Heart left ventricle (tissue), 16 donors: ENCODE data around the gene SCN4A. TPM values are rescaled to one million over a fixed set of nuclear protein-coding genes. Genes with fewer than 3 reads are reported as not detected.

Experiments
- ATAC-seq, 4 donors: fragments of 200-7000 bp; cut with Tn5 transposase; one replicate each; pipeline ENCODE4 v1.9.1; 2020 to 2022; ENCODE audit warnings: moderate library complexity in 4 of 4, mild to moderate bottlenecking in 3 of 4, moderate number of reproducible peaks in 1 of 4
- DNase-seq, 5 donors: peaks; one replicate each; pipeline ENCODE4 v3.0.0-alpha.2; 2020
- H3K27ac ChIP-seq, 12 donors: fragments of 200-600 bp; sonication (generic) in 4 of 12; one replicate each; pipeline versions ENCODE4 v1.5.0 to v1.8.0; 2016 to 2022; ENCODE audit warnings: mild to moderate bottlenecking in 2 of 12
- H3K27me3 ChIP-seq, 9 donors: fragments of 200-600 bp; sonication (generic) in 2 of 9; one replicate each; pipeline versions ENCODE4 v1.5.1 to v1.8.0; 2016 to 2022; ENCODE audit warnings: mild to moderate bottlenecking in 3 of 9
- H3K36me3 ChIP-seq, 9 donors: fragments of 200-600 bp; sonication (generic) in 2 of 9; one replicate each; pipeline versions ENCODE4 v1.5.0 to v1.8.0; 2018 to 2022; ENCODE audit warnings: mild to moderate bottlenecking in 2 of 9
- H3K4me1 ChIP-seq, 12 donors: fragments of 200-600 bp; sonication (generic) in 4 of 12; one replicate each; pipeline versions ENCODE4 v1.5.0 to v1.8.0; 2016 to 2022; ENCODE audit warnings: mild to moderate bottlenecking in 3 of 12
- H3K4me3 ChIP-seq, 12 donors: fragments of 200-600 bp; sonication (generic) in 4 of 12; one replicate each; pipeline versions ENCODE4 v1.5.0 to v1.8.0; 2017 to 2022; ENCODE audit warnings: mild to moderate bottlenecking in 9 of 12, moderate library complexity in 4 of 12
- H3K9me3 ChIP-seq, 12 donors: fragments of 200-600 bp; sonication (generic) in 4 of 12; one replicate each; pipeline versions ENCODE4 v1.5.0 to v1.8.0; 2016 to 2022; ENCODE audit warnings: mild to moderate bottlenecking in 1 of 12
- CTCF ChIP-seq, 12 donors: fragments of 200-600 bp; sonication (generic) in 4 of 12; IDR thresholded peaks; one replicate each; pipeline versions ENCODE4 v1.5.0 to v1.8.0; 2018 to 2022; ENCODE audit warnings: antibody characterized with exemption in 12 of 12, mild to moderate bottlenecking in 5 of 12
- POLR2A ChIP-seq, 2 donors: fragments of 450-650 bp; IDR thresholded peaks; one replicate each; pipeline ENCODE4 v1.6.1; 2017; ENCODE audit warnings: antibody characterized with exemption in 2 of 2, mild to moderate bottlenecking in 2 of 2, moderate library complexity in 2 of 2
- WGBS, 4 donors: extraction: QIAGEN DNeasy Blood & Tissue Kit in 2 of 4; methylation state at CpG; one replicate each; pipeline versions ENCODE4 v1.1.5 to v1.1.7; 2013 to 2018; 5-methylcytosine and 5-hydroxymethylcytosine counted together
- intact Hi-C, 10 donors: fragments of 100-400 bp; cut with DNase I; formaldehyde crosslinking; loops; one replicate each; pipeline versions ENCODE4 v1.11.1 to v1.14.2; 2022
- polyA plus RNA-seq, 2 donors: library from polyadenylated mRNA; stranded (reverse); fragments of 200-250 nt; gene quantifications; one replicate each; pipeline ENCODE4 v1.2.3, GENCODE V29; 2013
- total RNA-seq, 9 donors: library from RNA; depleted of rRNA in 2 of 9; stranded (reverse); fragments of >200 nt in 2 of 9; fragmentation: NEBNext Ultra II Directional in 3 of 9; extraction: Animal tissue kit (Norgen Biotek cat#: 25700) in 3 of 9; gene quantifications; one replicate each; pipeline versions ENCODE4 v1.1.0 to v1.2.4, GENCODE V29; 2016 to 2023
- donor health status: ischemic (EF 13 %, LVEDD 7.1; RV severe dilation, severe dysfunction).
- donor health status: healthy with polysubstance abuse.
- donor health status: DM: no; HTN: yes; CAD: no.
- donor health status: DM: no; HTN: no; CAD: no.
- donor health status: ischemic (EF 25% LVEDD 6.9; RV normal size, moderate dysfunction).
- donor health status: ischemic (EF 25% LVEDD 5.7; RV mildly dilated, moderate dysfunction).
- donor health status: healthy.
- donor health status: DM: yes; HTN: yes; CAD: no.
- donor health status: ischemic (EF 35%, LVEDD 5.7; RV mildly dilated, moderate dysfunction).
- donor health status: nonischemic (EF 11% LVEDD 7.7; RV severe dilation, severe dysfunction).
- donor health status: DM: yes; HTN: yes; CAD: no.
- donor health status: PGD.
- donor health status: ischemic (EF 29% LVEDD 5.4; RV normal size, mild dysfunction).
- donor health status: nonischemic (EF 23%, LVEDD 6.1; RV moderate dilation, normal function).

Gene SCN4A
- total and polyA plus RNA-seq, 11 donors: 0.33 to 2.1 (median 0.67) TPM

GRCh38 chr17:63966646-63967264, 6.0 kb downstream of the SCN4A start:
- no peak for DNase-seq
- Histone ChIP-seq H3K9me3 (no peaks in the 10 kb centered on the region), H3K27me3 (no peaks in the 10 kb centered on the region), H3K27ac (no peak overlapping the region), H3K36me3 (no peaks in the 10 kb centered on the region), H3K4me1 (peaks cover 8 to 34% (median 27%) of the 10 kb centered on the region in 12 donors), H3K4me3 (no peak overlapping the region)
- intact Hi-C loops: no loop called here
- no peak for TF ChIP-seq CTCF (IDR thresholded peaks at IDR 0.05)
- TF ChIP-seq POLR2A (IDR thresholded peaks at IDR 0.05): no peak
- WGBS, 4 donors: 82 to 88% (median 86%) methylated on average over 11 of the region's 11 CpGs
- ATAC-seq: no peak

GRCh38 chr17:63963123-63963522, 9.6 kb downstream of the SCN4A start:
- intact Hi-C loops: no loop called here
- ATAC-seq (peak; percentile 50 to 83 (median 72)), DNase-seq (peak in 4 of 5 donors; percentile 64 to 72 (median 68))
- Histone ChIP-seq H3K4me3 (no peak overlapping the region), H3K9me3 (no peaks in the 10 kb centered on the region), H3K27me3 (no peaks in the 10 kb centered on the region), H3K36me3 (no peaks in the 10 kb centered on the region), H3K4me1 (peaks cover 8 to 47% (median 33%) of the 10 kb centered on the region in 12 donors), H3K27ac (peak overlapping the region; percentile 62 to 88 (median 82))
- 49 to 64% (median 50%) methylated on average over 4 of the region's 4 CpGs for WGBS, 4 donors
- no peak for TF ChIP-seq CTCF (IDR thresholded peaks at IDR 0.05)
- no peak for TF ChIP-seq POLR2A (IDR thresholded peaks at IDR 0.05)

GRCh38 chr17:63962298-63962744, 10.4 kb downstream of the SCN4A start:
- H3K27ac ChIP-seq: peak overlapping the region; percentile 51 to 88 (median 82)
- ATAC-seq (no peak), DNase-seq (no peak)
- WGBS, 4 donors: 47 to 63% (median 58%) methylated on average over 7 to 10 of the region's 10 CpGs
- no peak overlapping the region for H3K4me3 ChIP-seq
- H3K9me3 ChIP-seq: no peaks in the 10 kb centered on the region
- no peaks in the 10 kb centered on the region for H3K36me3 ChIP-seq
- H3K4me1 ChIP-seq: peaks cover 8 to 47% (median 33%) of the 10 kb centered on the region in 12 donors
- TF ChIP-seq POLR2A (IDR thresholded peaks at IDR 0.05) (no peak), CTCF (IDR thresholded peaks at IDR 0.05) (no peak)
- intact Hi-C loops: no loop called here
- H3K27me3 ChIP-seq: no peaks in the 10 kb centered on the region

- Histone ChIP-seq H3K4me3 (peak overlapping the region in 7 of 12 donors; percentile 3 to 36 (median 15)), H3K9me3 (no peaks in the 10 kb centered on the region), H3K27me3 (no peaks in the 10 kb centered on the region), H3K4me1 (peaks cover 8 to 47% (median 33%) of the 10 kb centered on the region in 12 donors), H3K36me3 (no peaks in the 10 kb centered on the region), H3K27ac (peak overlapping the region; percentile 51 to 88 (median 82))
- intact Hi-C loops: no loop called here
- no peak for TF ChIP-seq CTCF (IDR thresholded peaks at IDR 0.05)
- TF ChIP-seq POLR2A (IDR thresholded peaks at IDR 0.05): no peak
- 23 to 31% (median 31%) methylated on average over 36 to 37 of the region's 37 CpGs for WGBS, 4 donors
- peak; percentile 60 to 82 (median 72) for DNase-seq
- ATAC-seq: peak; percentile 49 to 83 (median 76)
Observed at GRCh38 chr17:63961355-63962212, 11.1 kb downstream of the SCN4A start.
